KOPT-K1 (cell line): ENCODE measurements around the gene PRR23B.
"Not testable (repeated sequence)": the region's sequence is repeated elsewhere in the genome, so short reads cannot be mapped to it uniquely, and the experiment has no call there.

Experiments
- H3K27ac ChIP-seq: fragments of 200-600 bp; sonication (generic); 2 replicates; pipeline ENCODE4 v1.5.1; 2016; ENCODE audit warnings: antibody characterized with exemption, mild to moderate bottlenecking, low read depth, low read length; ENCODE audit not compliant: poor library complexity, severe bottlenecking
- H3K36me3 ChIP-seq: fragments of 200-600 bp; sonication (generic); 2 replicates; pipeline ENCODE4 v1.5.1; 2017; ENCODE audit warnings: antibody characterized with exemption, mild to moderate bottlenecking, low read length, moderate library complexity; ENCODE audit not compliant: insufficient read depth
- H3K9me3 ChIP-seq: fragments of 200-600 bp; sonication (generic); 2 replicates; pipeline ENCODE4 v1.5.1; 2017; ENCODE audit warnings: antibody characterized with exemption, low read length, mild to moderate bottlenecking; ENCODE audit not compliant: insufficient read depth, poor library complexity, severe bottlenecking

Gene PRR23B

GRCh38 chr3:139020868-139021234 is at the start of gene PRR23B:
Gene PRR23B, minus strand, starts transcription at chr3:139020926. Its CDS starts 265 bp downstream, at chr3:139020661.
- H3K27ac ChIP-seq: no peak within 1 kb of the TSS
- peaks cover 13% of the 10 kb centered on the region for H3K9me3 ChIP-seq
- no peaks in the 10 kb centered on the region for H3K36me3 ChIP-seq

DNA sequence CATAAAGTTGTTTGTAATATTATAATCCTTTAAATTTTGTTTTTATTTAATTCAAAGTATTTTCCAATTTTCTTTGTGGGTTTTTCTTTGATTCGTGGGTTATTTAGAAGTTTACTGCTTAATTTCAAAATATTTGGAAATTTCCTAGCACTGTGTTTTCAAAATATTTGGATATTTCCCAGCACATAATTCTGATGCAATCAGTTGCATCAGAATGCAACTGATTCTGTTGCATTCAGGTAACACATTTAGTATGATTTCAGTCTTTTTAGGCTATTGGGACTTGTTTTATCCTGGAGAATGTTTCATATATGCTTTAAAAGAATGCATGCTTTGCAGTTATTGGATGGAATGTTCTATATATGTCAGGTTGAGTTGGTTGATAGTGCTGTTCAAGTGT is 42.2 kb upstream of the PRR23B start:
- Histone ChIP-seq H3K9me3 (no peaks in the 10 kb centered on the region), H3K27ac (no peak overlapping the region), H3K36me3 (no peaks in the 10 kb centered on the region)

DNA sequence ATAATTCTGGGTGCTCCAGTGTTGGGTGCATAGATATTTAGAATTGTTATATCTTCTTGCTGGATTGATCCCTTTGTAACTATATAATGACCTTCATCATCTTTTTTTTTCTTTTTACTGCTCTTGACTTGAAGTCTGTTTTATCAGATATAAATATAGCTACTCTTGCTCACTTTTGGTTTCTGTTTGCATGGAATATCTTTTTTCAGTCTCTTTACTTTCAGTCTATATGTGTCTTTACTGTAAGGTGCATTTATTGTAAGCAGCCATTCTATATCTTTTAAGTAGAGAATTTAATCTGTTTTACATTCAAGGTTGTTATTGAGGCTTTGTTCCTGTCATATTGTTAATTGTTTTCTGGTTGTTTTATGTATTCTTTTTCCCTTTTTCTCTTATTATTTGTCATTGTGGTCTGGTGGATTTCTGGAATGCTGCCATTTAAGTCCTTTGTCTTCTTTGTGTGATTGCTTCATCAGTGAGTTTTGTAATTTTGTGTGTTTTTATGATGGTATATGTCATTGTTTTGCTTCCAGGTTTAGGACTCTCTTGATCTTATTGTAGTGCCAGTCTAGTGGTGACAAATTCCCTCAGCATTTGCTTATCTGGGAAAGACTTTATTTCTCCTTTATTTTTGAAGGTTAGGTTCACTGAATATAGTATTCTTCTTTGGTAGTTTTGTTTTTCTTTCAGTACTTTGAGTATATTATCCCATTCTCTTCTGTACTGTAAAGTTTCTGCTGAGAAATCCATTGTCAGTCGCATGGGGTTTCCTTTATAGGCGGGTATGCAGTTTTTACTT is 32.3 kb upstream of the PRR23B start:
- Histone ChIP-seq H3K9me3 (peaks cover 9% of the 10 kb centered on the region), H3K27ac (no peak overlapping the region), H3K36me3 (no peaks in the 10 kb centered on the region)

DNA sequence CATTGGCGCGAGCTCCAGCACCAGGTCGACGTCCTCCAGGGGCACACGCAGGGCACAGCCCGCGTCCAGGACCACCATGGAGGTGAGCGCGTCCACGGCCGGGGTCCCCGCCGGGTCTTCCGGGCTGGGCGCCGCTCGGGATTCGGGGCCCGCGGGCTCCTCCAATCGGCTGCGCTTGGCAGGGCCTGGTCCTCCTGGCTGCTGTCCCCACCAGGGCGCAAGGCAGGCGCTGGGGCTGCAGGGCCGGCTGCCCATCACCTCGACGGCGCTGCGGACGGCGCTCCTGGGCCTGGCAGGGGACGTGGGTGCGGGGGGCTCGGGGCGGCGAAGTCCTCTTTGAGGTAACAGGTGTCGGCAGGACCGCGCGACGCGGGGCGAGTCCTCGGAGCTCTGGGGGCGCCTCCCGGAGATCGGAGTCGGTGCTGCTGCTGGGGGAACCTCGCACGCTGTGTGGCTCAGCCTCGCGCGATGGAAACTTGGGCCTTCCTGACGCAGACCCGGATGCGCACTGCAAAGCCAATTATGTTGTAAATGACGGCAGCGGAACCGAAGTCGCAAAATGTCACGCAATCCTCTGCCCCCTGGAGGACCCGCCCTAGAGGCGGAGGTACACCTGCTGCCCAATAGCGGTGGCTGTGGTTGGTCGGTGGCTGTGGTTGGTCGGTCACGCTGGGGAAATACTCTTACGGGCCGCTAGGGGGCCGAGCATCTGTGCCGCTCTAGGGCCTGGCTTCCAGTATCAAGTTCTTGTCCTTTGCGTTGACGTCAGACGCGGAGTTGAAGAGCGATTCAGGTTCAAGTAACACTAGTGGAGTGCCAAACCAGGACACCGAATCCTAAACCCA is 23.9 kb upstream of the PRR23B start, which contains the start of gene PRR23C:
Gene PRR23C, minus strand, starts transcription at position 527 of the 845 bp plus-strand sequence. Its CDS starts 272 bp downstream, at position 255.
- no peak within 1 kb of the TSS for H3K27ac ChIP-seq
- H3K9me3 ChIP-seq: peaks cover 6% of the 10 kb centered on the region
- H3K36me3 ChIP-seq: no peaks in the 10 kb centered on the region

DNA sequence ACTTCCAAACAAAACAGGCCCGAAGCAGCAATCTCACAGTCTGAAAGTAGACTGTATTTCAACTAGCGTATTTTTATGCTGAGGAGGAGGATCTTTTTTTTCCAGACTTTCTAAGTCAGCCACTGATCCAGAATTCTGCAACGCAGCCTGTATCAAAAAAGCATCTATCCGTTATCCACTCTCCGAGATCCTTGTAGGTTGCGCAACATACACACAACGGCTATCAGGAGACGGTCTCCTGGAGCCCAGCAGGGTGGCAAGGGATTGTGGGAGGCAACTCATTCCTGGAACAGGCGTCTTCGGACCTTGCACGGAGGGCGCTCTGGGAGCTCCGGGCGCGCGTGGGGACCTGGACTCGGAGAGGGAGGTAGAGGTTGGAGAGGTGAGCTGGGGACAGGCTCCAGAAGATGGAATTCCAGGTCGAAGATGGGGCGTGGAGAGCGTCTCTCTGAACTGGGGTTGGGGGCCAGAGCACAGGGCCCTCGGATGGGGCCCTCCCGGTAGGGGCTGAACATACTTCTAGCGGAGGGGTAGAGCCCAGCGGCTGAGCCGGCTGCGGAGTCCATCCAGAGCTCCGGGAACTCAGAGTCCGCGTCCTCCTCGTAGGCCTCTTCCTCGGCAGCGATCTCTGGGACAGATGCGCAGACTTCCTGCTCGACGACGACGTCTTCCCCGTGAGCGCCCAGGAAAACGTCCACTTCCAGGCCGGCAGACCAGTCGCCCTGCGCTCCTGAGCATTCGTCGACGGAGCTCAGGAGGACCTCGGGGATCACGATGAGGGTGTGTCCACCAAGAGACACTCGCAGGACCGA is 23.0 kb upstream of the PRR23B start:
- Histone ChIP-seq H3K27ac (no peak overlapping the region), H3K36me3 (no peaks in the 10 kb centered on the region), H3K9me3 (peaks cover 6% of the 10 kb centered on the region)

DNA sequence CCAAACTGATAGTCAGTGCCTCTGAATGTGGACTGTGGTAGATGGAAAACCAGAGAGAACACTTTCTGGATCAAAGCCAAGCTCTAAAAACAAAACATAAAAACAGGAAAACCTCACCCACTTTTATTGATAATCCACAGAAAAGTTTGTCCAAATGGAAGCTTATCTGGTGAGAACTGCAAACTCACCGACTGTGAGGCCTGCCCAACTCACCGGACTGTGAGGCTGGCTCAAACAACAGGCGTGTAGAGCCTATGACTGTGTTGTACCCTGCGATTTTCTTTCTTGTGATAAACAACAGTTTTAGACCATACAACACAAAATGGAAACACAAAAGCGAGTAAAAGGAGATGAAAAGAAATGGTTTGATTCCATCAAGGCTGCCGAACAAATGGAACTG is 16.8 kb upstream of the PRR23B start:
- Histone ChIP-seq H3K36me3 (no peaks in the 10 kb centered on the region), H3K9me3 (no peaks in the 10 kb centered on the region), H3K27ac (no peak overlapping the region)

DNA sequence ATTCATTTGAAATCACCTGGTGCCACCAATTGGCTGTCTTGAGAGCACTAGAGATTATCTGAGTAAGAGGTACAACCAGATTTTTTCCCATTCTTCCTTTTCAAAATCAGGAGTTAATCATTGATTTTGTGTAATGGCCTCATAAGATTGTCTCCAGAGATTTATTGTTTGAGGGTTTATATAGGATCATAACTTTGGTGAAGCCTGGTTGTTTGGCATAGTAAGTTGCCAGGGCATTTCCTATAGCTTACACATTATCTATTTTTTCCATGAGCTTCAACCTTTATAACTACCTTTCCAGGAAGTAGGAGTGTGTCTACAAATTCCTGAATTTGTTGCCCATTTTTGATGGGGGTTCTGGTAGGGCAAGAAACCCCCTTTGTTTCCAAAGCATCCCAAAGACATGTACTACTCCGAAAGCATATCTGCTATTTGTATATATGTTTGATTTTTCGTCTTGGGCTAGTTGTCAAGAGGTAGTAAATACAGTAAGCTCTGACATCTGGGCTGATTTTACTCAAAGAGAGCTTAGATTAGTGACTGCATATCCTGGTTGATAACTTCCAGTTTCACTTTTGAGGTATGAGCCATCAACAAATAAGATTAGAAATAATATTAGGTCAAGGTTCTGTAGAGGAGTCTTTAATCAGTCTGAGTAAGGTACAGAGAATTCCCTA is 11.7 kb upstream of the PRR23B start:
- Histone ChIP-seq H3K9me3 (no peaks in the 10 kb centered on the region), H3K27ac (no peak overlapping the region), H3K36me3 (no peaks in the 10 kb centered on the region)

DNA sequence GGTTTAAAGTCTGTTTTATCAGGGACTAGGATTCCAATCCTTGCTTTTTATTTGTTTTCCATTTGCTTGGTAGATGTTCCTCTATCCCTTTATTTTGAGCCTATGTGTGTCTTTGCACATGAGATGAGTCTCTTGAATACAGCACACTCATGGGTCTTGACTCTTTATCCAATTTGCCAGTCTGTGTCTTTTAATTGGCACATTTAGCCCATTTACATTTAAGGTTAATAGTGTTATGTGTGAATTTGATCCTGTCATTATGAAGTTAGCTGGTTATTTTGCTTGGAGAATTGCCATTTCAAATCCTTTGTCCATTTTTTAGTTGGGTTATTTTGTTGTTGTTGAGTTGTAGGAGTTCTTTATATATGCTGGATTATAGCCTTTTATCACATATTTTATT is 9.8 kb upstream of the PRR23B start:
- not testable (repeated sequence) for H3K36me3 ChIP-seq, H3K27ac ChIP-seq, H3K9me3 ChIP-seq

DNA sequence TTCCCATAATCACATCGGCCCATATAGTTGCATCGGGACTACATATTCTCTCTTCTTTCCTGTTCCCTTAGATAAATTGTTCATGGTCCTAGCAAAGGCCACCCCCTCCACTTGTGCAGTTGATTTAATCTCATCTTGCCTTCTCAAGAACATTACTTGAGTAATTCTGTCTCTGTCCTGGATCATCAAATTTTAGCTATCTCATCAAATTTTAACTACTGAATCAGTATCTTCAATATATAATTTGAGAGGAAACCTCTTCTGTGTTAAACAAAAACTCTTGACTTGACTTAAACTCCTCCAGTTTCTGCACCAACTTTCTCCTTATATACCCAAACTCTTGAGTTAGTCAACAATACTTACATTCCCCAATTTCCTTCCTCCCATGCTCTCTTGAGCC is 4.2 kb upstream of the PRR23B start:
- no peaks in the 10 kb centered on the region for H3K36me3 ChIP-seq
- peaks cover 11% of the 10 kb centered on the region for H3K9me3 ChIP-seq
- no peak overlapping the region for H3K27ac ChIP-seq

DNA sequence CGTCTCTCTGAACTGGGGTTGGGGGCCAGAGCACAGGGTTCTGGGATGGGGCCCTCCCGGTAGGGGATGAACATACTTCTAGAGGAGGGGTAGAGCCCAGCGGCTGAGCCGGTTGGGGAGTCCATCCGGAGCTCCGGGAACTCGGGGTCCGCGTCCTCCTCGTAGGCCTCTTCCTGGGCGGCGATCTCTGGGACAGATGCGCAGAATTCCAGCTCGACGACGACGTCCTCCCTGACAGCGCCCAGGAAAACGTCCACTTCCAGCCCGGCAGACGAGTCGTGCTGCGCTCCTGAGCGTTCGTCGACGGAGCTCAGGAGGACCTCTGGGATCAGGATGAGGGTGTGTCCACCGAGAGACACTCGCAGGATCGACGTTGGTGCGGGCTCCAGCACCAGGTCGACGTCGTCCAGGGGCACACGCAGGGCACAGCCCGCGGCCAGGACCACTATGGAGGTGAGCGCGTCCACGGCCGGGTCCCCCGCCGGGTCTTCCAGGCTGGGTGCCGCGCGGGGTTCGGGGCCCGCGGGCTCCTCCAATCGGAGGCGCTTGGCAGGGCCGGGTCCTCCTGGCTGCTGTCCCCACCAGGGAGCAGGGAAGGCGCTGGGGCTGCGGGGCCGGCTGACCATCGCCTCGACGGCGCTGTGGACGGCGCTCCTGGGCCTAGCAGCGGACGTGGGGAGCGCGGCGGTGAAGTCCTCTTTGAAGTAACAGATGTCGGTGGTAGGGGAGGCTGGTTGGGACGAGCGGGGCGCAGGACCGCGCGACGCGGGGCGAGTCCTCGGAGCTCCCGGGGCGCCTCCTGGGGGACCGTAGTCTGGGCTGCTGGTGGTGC is 474 bp downstream of the PRR23B start:
- no peak overlapping the region for H3K27ac ChIP-seq
- H3K9me3 ChIP-seq: peaks cover 13% of the 10 kb centered on the region
- no peaks in the 10 kb centered on the region for H3K36me3 ChIP-seq

DNA sequence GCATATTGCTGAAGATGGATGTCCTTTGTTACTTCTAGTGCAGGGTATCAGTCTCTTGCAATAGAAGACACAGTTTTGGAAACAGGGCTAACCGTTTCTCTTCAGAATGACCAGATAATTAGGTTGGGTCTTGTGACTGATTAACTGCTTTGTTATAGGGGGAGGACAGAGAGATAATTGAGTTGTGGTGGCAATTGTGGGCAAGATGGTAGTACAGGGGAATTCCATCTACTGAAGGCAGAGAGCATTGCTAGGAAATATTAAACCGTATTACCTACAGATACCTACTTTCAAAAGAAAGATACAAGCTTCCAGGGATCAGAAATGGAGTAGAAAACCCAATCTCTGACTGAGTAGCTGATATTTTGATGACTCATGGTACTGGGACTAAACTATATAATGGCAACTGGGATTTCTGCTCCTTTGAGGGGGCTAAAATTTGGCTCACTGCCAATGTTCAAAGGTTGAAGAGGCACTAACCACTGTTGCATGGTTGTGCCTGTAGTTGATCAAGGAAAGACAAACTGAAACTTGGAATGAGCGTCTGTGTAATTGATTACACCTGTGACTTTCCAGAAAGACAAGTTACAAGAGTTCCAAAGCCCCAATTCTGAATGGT is 4.2 kb downstream of the PRR23B start:
- Histone ChIP-seq H3K9me3 (peaks cover 13% of the 10 kb centered on the region), H3K27ac (no peak overlapping the region), H3K36me3 (no peaks in the 10 kb centered on the region)

- H3K36me3 ChIP-seq: no peaks in the 10 kb centered on the region
- no peaks in the 10 kb centered on the region for H3K9me3 ChIP-seq
- H3K27ac ChIP-seq: no peak within 1 kb of the TSS
These were observed 14.5 kb downstream of the PRR23B start, which contains the start of gene PRR23A for GRCh38 chr3:139006051-139006716. Gene PRR23A, minus strand, starts transcription at chr3:139006268. Its CDS starts 0 bp downstream, at chr3:139006268.

DNA sequence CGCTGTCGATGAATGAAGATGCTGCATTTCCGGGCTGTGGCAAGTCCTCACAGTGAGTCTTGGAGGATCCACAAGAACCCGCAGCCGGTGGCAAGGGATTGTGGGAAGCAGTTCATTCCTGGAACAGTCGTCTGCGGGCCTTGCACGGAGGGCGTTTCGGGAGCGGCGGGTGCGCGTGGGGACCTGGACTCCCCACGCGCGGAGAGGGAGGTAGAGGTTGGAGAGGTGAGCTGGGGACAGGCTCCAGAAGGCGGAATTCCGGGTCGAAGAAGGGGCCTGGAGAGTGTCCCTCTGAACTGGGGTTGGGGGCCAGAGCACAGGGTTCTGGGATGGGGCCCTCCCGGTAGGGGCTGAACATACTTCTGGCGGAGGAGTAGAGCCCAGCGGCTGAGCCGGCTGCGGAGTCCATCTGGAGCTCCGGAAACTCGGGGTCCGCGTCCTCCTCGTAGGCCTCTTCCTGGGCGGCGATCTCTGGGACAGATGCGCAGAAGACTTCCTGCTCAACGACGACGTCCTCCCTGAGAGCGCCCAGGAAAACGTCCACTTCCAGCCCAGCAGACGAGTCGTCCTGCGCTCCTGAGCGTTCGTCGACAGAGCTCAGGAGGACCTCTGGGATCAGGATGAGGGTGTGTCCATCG is 15.3 kb downstream of the PRR23B start:
- Histone ChIP-seq H3K9me3 (no peaks in the 10 kb centered on the region), H3K27ac (no peak overlapping the region), H3K36me3 (no peaks in the 10 kb centered on the region)
